ENCODE measurements around the gene WDR70.
"Not testable (repeated sequence)": the region's sequence is repeated elsewhere in the genome, so short reads cannot be mapped to it uniquely, and the experiment has no call there.

WDR70 gene

GRCh38 chr5:37654566-37654965 lies 275.4 kb downstream of the WDR70 start:
- DNase-seq = not testable (repeated sequence)

GRCh38 chr5:37657046-37657445 lies 277.9 kb downstream of the WDR70 start:
- no peak for DNase-seq

- no peak for DNase-seq
Measured at GRCh38 chr5:37658440-37658839, 279.3 kb downstream of the WDR70 start.

- no peak for DNase-seq
Measured at GRCh38 chr5:37660319-37660718, 281.2 kb downstream of the WDR70 start.

- DNase-seq = no peak
Measured at GRCh38 chr5:37661227-37661920, 282.3 kb downstream of the WDR70 start.

GRCh38 chr5:37661951-37662350 lies 282.8 kb downstream of the WDR70 start:
- DNase-seq = no peak

- DNase-seq = no peak
Measured at GRCh38 chr5:37662362-37662761, 283.2 kb downstream of the WDR70 start.

GRCh38 chr5:37662789-37663485 lies 283.8 kb downstream of the WDR70 start:
- DNase-seq = no peak

GRCh38 chr5:37663538-37663937 lies 284.4 kb downstream of the WDR70 start:
- DNase-seq = no peak

- DNase-seq = no peak
Measured at GRCh38 chr5:37664551-37664950, 285.4 kb downstream of the WDR70 start.

- no peak for DNase-seq
Measured at GRCh38 chr5:37665272-37665671, 286.2 kb downstream of the WDR70 start.

- DNase-seq = peak; percentile 69
Measured at GRCh38 chr5:37665889-37666288, 286.8 kb downstream of the WDR70 start.

- DNase-seq = no peak
Measured at GRCh38 chr5:37667430-37667829, 288.3 kb downstream of the WDR70 start.

- DNase-seq = no peak
Measured at GRCh38 chr5:37667846-37668245, 288.7 kb downstream of the WDR70 start.

- no peak for DNase-seq
Measured at GRCh38 chr5:37668524-37669047, 289.5 kb downstream of the WDR70 start.

- DNase-seq = not testable (repeated sequence)
Measured at GRCh38 chr5:37672118-37672588, 293.0 kb downstream of the WDR70 start.

GRCh38 chr5:37674361-37674760 lies 295.2 kb downstream of the WDR70 start:
- DNase-seq = not testable (repeated sequence)

- DNase-seq = not testable (repeated sequence)
Measured at GRCh38 chr5:37679326-37679725, 300.2 kb downstream of the WDR70 start.

GRCh38 chr5:37679903-37680302 lies 300.8 kb downstream of the WDR70 start:
- not testable (repeated sequence) for DNase-seq

- no peak for DNase-seq
Measured at GRCh38 chr5:37683072-37683471, 304.0 kb downstream of the WDR70 start.

GRCh38 chr5:37685211-37685610 lies 306.1 kb downstream of the WDR70 start:
- no peak for DNase-seq

GRCh38 chr5:37685816-37686215 lies 306.7 kb downstream of the WDR70 start:
- DNase-seq = no peak

- DNase-seq = not testable (repeated sequence)
Measured at GRCh38 chr5:37688925-37689324, 309.8 kb downstream of the WDR70 start.

GRCh38 chr5:37694333-37694732 lies 315.2 kb downstream of the WDR70 start:
- not testable (repeated sequence) for DNase-seq

Data from NCI-H1092 (cell line).